Parathyroid adenoma (tissue), 2 donors: ENCODE data around the gene FABP1.

Experiments
- H2AFZ ChIP-seq: fragments of 300-600 bp; sonication (generic); one replicate; pipeline ENCODE4 v1.7.0; 2017; ENCODE audit warnings: antibody characterized with exemption, mild to moderate bottlenecking
- H3K27ac ChIP-seq: fragments of 300-600 bp; sonication (generic); one replicate; pipeline ENCODE4 v1.7.0; 2017
- H3K27me3 ChIP-seq: fragments of 300-600 bp; sonication (generic); one replicate; pipeline ENCODE4 v1.7.0; 2017; ENCODE audit warnings: low read length; ENCODE audit not compliant: control insufficient read depth, insufficient read depth
- H3K36me3 ChIP-seq: fragments of 300-600 bp; sonication (generic); one replicate; pipeline ENCODE4 v1.7.0; 2017; ENCODE audit warnings: low read length; ENCODE audit not compliant: control insufficient read depth, insufficient read depth
- H3K4me1 ChIP-seq: fragments of 300-600 bp; sonication (generic); one replicate; pipeline ENCODE4 v1.7.0; 2017; ENCODE audit warnings: control low read depth
- H3K4me2 ChIP-seq: fragments of 300-600 bp; sonication (generic); one replicate; pipeline ENCODE4 v1.7.0; 2017; ENCODE audit warnings: low read length
- H3K4me3 ChIP-seq: fragments of 300-600 bp; sonication (generic); one replicate; pipeline ENCODE4 v1.7.0; 2017; ENCODE audit warnings: low read depth, low read length
- H3K79me2 ChIP-seq: fragments of 300-600 bp; sonication (generic); one replicate; pipeline ENCODE4 v1.7.0; 2017; ENCODE audit warnings: control low read depth
- H3K9ac ChIP-seq: fragments of 300-600 bp; sonication (generic); one replicate; pipeline ENCODE4 v1.7.0; 2017; ENCODE audit warnings: mild to moderate bottlenecking
- H3K9me3 ChIP-seq: fragments of 300-600 bp; sonication (generic); one replicate; pipeline ENCODE4 v1.7.0; 2017; ENCODE audit warnings: low read length; ENCODE audit not compliant: control insufficient read depth
- CTCF ChIP-seq: fragments of 300-600 bp; sonication (generic); IDR thresholded peaks from one replicate; pipeline ENCODE4 v1.7.0; 2017; ENCODE audit warnings: antibody characterized with exemption, mild to moderate bottlenecking
- donor health status: primary hyperparathyroidism.

Gene FABP1

GRCh38 chr2:88121678-88122077, 6.2 kb downstream of the FABP1 start:
- Histone ChIP-seq H3K4me3 (no peak overlapping the region), H3K9me3 (peaks cover 3% of the 10 kb centered on the region), H2AFZ (no peak overlapping the region), H3K36me3 (no peaks in the 10 kb centered on the region), H3K27ac (no peak overlapping the region), H3K4me2 (no peak overlapping the region), H3K9ac (no peak overlapping the region), H3K4me1 (no peaks in the 10 kb centered on the region), H3K27me3 (no peaks in the 10 kb centered on the region), H3K79me2 (no peaks in the 10 kb centered on the region)
- no peak for TF ChIP-seq CTCF

GRCh38 chr2:88117973-88118372, 9.9 kb downstream of the FABP1 start:
- Histone ChIP-seq H3K79me2 (no peaks in the 10 kb centered on the region), H3K9me3 (peaks cover 3% of the 10 kb centered on the region), H3K27me3 (no peaks in the 10 kb centered on the region), H2AFZ (no peak overlapping the region), H3K36me3 (no peaks in the 10 kb centered on the region), H3K9ac (no peak overlapping the region), H3K4me3 (no peak overlapping the region), H3K27ac (no peak overlapping the region), H3K4me2 (no peak overlapping the region), H3K4me1 (no peaks in the 10 kb centered on the region)
- no peak for TF ChIP-seq CTCF

- Histone ChIP-seq H3K4me3 (no peak overlapping the region), H3K27me3 (no peaks in the 10 kb centered on the region), H3K79me2 (no peaks in the 10 kb centered on the region), H3K9ac (no peak overlapping the region), H3K4me2 (no peak overlapping the region), H2AFZ (no peak overlapping the region), H3K36me3 (no peaks in the 10 kb centered on the region), H3K9me3 (no peaks in the 10 kb centered on the region), H3K4me1 (no peaks in the 10 kb centered on the region), H3K27ac (no peak overlapping the region)
- TF ChIP-seq CTCF = no peak
These were observed 11.0 kb downstream of the FABP1 start for GRCh38 chr2:88116669-88117432.

GRCh38 chr2:88115825-88116518, 11.9 kb downstream of the FABP1 start:
- Histone ChIP-seq H3K27me3 (no peaks in the 10 kb centered on the region), H3K4me2 (no peak overlapping the region), H3K27ac (no peak overlapping the region), H3K36me3 (no peaks in the 10 kb centered on the region), H3K79me2 (no peaks in the 10 kb centered on the region), H3K4me3 (no peak overlapping the region), H3K9ac (no peak overlapping the region), H2AFZ (no peak overlapping the region), H3K9me3 (no peaks in the 10 kb centered on the region), H3K4me1 (no peaks in the 10 kb centered on the region)
- TF ChIP-seq CTCF = no peak
